Bronchial epithelial cell (primary cell): Measurements from ENCODE around the gene CACTIN. TPM values are rescaled to one million over a fixed set of nuclear protein-coding genes. Genes with fewer than 3 reads are reported as not detected.

Experiments
- DNase-seq: peaks from one replicate; pipeline ENCODE4 v3.0.0-alpha.2; 2010; ENCODE audit warnings: low read depth
- FAIRE-seq: peaks from 2 replicates; lab custom pipeline; 2011; peaks lifted over from hg19 to GRCh38; lab: Jason Lieb, UNC
- H3K27me3 ChIP-seq: 2 replicates; pipeline ENCODE4 v1.5.1; 2011; ENCODE audit warnings: low read length; ENCODE audit not compliant: control insufficient read depth, insufficient read depth
- H3K36me3 ChIP-seq: 2 replicates; pipeline ENCODE4 v1.5.1; 2011; ENCODE audit warnings: low read length; ENCODE audit not compliant: control insufficient read depth, insufficient read depth
- H3K4me3 ChIP-seq: 2 replicates; pipeline ENCODE4 v1.5.1; 2011; ENCODE audit warnings: mild to moderate bottlenecking, low read depth, low read length, control low read depth
- total RNA-seq: library from RNA; depleted of rRNA; stranded (reverse); fragments of >200 nt; gene quantifications from 2 replicates; pipeline ENCODE4 v1.2.1, GENCODE V29; 2014
- TF ChIP-seq, protein P1 (sequence below): IDR thresholded peaks from 2 replicates; pipeline ENCODE4 v1.5.1; 2011; ENCODE audit warnings: mild to moderate bottlenecking, moderate library complexity, low read length, control low read depth, inconsistent platforms; ENCODE audit not compliant: insufficient read depth, severe bottlenecking

CACTIN gene
- total RNA-seq, 1 donor from 2014 or later: 30.3 TPM

DNA sequence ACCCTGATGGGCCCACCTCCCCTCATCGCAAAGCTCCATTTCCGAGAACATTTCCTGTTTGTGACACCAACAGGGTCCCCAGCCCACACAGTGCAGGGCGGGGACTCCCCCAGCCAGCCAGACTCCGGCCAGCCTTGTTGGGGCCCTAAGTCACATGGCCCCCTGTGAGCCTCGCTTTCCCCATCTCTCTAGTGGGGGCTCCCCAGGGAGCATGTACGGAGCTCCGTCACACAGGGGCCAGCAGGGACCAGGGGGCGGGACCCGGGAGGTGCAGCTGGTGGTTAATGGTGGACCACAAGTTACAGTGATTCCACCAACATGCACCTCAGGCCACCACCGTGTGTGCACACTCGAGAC lies 21.6 kb downstream of the CACTIN start:
- H3K4me3 ChIP-seq: no peak overlapping the region
- DNase-seq (no peak), FAIRE-seq (no peak)
- H3K27me3 ChIP-seq: no peaks in the 10 kb centered on the region
- TF ChIP-seq, protein P1, sequence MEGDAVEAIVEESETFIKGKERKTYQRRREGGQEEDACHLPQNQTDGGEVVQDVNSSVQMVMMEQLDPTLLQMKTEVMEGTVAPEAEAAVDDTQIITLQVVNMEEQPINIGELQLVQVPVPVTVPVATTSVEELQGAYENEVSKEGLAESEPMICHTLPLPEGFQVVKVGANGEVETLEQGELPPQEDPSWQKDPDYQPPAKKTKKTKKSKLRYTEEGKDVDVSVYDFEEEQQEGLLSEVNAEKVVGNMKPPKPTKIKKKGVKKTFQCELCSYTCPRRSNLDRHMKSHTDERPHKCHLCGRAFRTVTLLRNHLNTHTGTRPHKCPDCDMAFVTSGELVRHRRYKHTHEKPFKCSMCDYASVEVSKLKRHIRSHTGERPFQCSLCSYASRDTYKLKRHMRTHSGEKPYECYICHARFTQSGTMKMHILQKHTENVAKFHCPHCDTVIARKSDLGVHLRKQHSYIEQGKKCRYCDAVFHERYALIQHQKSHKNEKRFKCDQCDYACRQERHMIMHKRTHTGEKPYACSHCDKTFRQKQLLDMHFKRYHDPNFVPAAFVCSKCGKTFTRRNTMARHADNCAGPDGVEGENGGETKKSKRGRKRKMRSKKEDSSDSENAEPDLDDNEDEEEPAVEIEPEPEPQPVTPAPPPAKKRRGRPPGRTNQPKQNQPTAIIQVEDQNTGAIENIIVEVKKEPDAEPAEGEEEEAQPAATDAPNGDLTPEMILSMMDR: no peak
- no peaks in the 10 kb centered on the region for H3K36me3 ChIP-seq

- Histone ChIP-seq H3K27me3 (no peaks in the 10 kb centered on the region), H3K36me3 (no peaks in the 10 kb centered on the region), H3K4me3 (no peak overlapping the region)
- DNase-seq: no peak
- TF ChIP-seq, protein P1: no peak
- no peak for FAIRE-seq
Observed at GRCh38 chr19:3604227-3604986, 22.2 kb downstream of the CACTIN start.

GRCh38 chr19:3603121-3603811 lies 23.3 kb downstream of the CACTIN start:
- TF ChIP-seq, protein P1: no peak
- H3K36me3 ChIP-seq: no peaks in the 10 kb centered on the region
- FAIRE-seq (no peak), DNase-seq (no peak)
- no peaks in the 10 kb centered on the region for H3K27me3 ChIP-seq
- H3K4me3 ChIP-seq: no peak overlapping the region

GRCh38 chr19:3601021-3601420 lies 25.6 kb downstream of the CACTIN start:
- no peaks in the 10 kb centered on the region for H3K36me3 ChIP-seq
- DNase-seq (no peak), FAIRE-seq (no peak)
- H3K27me3 ChIP-seq: no peaks in the 10 kb centered on the region
- TF ChIP-seq, protein P1: no peak
- no peak overlapping the region for H3K4me3 ChIP-seq

GRCh38 chr19:3599776-3600187 lies 26.8 kb downstream of the CACTIN start:
- FAIRE-seq: no peak

More at GRCh38 chr19:3599776-3600187, 26.8 kb downstream of the CACTIN start:
- TF ChIP-seq, protein P1: no peak
- H3K36me3 ChIP-seq: no peaks in the 10 kb centered on the region
- no peak for DNase-seq
- H3K4me3 ChIP-seq: no peak overlapping the region
- no peaks in the 10 kb centered on the region for H3K27me3 ChIP-seq
